B cell (primary cell): Measurements from ENCODE around the gene CNTNAP2. TPM values are rescaled to one million over a fixed set of nuclear protein-coding genes. Genes with fewer than 3 reads are reported as not detected.

ENCODE experiments used
- ATAC-seq: fragments of 200-7000 bp; cut with Tn5 transposase; one replicate; pipeline ENCODE4 v1.10.0; 2021; ENCODE audit warnings: low read depth, mild to moderate bottlenecking, moderate number of reproducible peaks, moderate library complexity
- CTCF ChIA-PET: fragments of 350-600 bp; sonication (Branson Sonifier 250); formaldehyde crosslinking; loops from one replicate; lab custom pipeline; 2021; ENCODE audit warnings: antibody characterized with exemption, inconsistent platforms; lab: Charles Lee
- POLR2A ChIA-PET: fragments of 350-600 bp; sonication (Branson Sonifier 250); formaldehyde crosslinking; loops from one replicate; lab custom pipeline; 2021; ENCODE audit warnings: antibody characterized with exemption; lab: Charles Lee
- DNase-seq: peaks from one replicate; pipeline ENCODE4 v3.0.0; 2013
- H2AFZ ChIP-seq: 2 replicates; pipeline ENCODE4 v1.6.1; 2012; ENCODE audit warnings: mild to moderate bottlenecking, low read depth, low read length; ENCODE audit not compliant: insufficient read depth, poor library complexity, severe bottlenecking
- H3K27ac ChIP-seq, 2 donors: 1 replicate in 1 of 2; 2 replicates in 1 of 2; pipeline ENCODE4 v1.5.1; 2012 to 2013; ENCODE audit warnings: low read length in 2 of 2, mild to moderate bottlenecking in 2 of 2, moderate library complexity in 1 of 2
- H3K27me3 ChIP-seq, 4 experiments: fragments of 200-600 bp in 1 of 4; sonication (generic) in 1 of 4; replicated peaks in 1 of 4; 1 replicate in 2 of 4; 2 replicates in 2 of 4; pipeline versions ENCODE4 v1.6.1 to v1.7.0; 2013 to 2016; ENCODE audit warnings: low read length in 3 of 4, mild to moderate bottlenecking in 2 of 4, mixed read lengths in 1 of 4, moderate library complexity in 1 of 4; ENCODE audit not compliant: insufficient read depth in 4 of 4, control insufficient read depth in 3 of 4; ENCODE audit errors: control extremely low read depth in 1 of 4
- H3K36me3 ChIP-seq, 2 experiments: replicated peaks in 1 of 2; 1 replicate in 1 of 2; 2 replicates in 1 of 2; pipeline versions ENCODE4 v1.6.1 to v1.7.1; 2013; ENCODE audit warnings: low read length in 1 of 2; ENCODE audit not compliant: insufficient read depth in 2 of 2, control insufficient read depth in 1 of 2; ENCODE audit errors: control extremely low read depth in 1 of 2, extremely low read depth in 1 of 2
- H3K4me1 ChIP-seq, 2 donors: fragments of 200-600 bp in 1 of 2; sonication (generic) in 1 of 2; 1 replicate in 1 of 2; 2 replicates in 1 of 2; pipeline versions ENCODE4 v1.5.1 to v1.6.1; 2013 to 2017; ENCODE audit warnings: low read length in 2 of 2; ENCODE audit not compliant: control insufficient read depth in 2 of 2, insufficient read depth in 2 of 2
- H3K4me2 ChIP-seq: replicated peaks from 2 replicates; pipeline ENCODE3; 2012; ENCODE audit warnings: mild to moderate bottlenecking, low read depth, low read length; ENCODE audit not compliant: poor library complexity, severe bottlenecking
- H3K4me3 ChIP-seq, 5 experiments: fragments of 200-600 bp in 1 of 5; sonication (generic) in 1 of 5; 1 replicate in 3 of 5; 2 replicates in 2 of 5; pipeline versions ENCODE4 v1.5.1 to v1.7.0; 2011 to 2016; ENCODE audit warnings: low read length in 4 of 5, mild to moderate bottlenecking in 4 of 5, low read depth in 2 of 5, control low read depth in 1 of 5, moderate library complexity in 1 of 5; ENCODE audit not compliant: insufficient read depth in 1 of 5; ENCODE audit errors: control extremely low read depth in 1 of 5, extremely low read depth in 1 of 5
- H3K79me2 ChIP-seq: fragments of 200-600 bp; sonication (generic); one replicate; pipeline ENCODE4 v1.6.0; 2016; ENCODE audit warnings: low read length; ENCODE audit not compliant: control insufficient read depth, insufficient read depth
- H3K9ac ChIP-seq: fragments of 200-600 bp; sonication (generic); 2 replicates; pipeline ENCODE4 v1.6.1; 2017; ENCODE audit warnings: mild to moderate bottlenecking, low read length, moderate library complexity
- H3K9me3 ChIP-seq, 3 donors: one replicate each; pipeline versions ENCODE4 v1.6.1 to v1.7.1; 2013; ENCODE audit warnings: low read length in 2 of 3; ENCODE audit not compliant: control insufficient read depth in 2 of 3, insufficient read depth in 1 of 3; ENCODE audit errors: control extremely low read depth in 1 of 3
- H4K20me1 ChIP-seq: 2 replicates; pipeline ENCODE4 v1.6.0; 2012; ENCODE audit warnings: mild to moderate bottlenecking, low read length; ENCODE audit not compliant: insufficient read depth, control insufficient read depth, poor library complexity, severe bottlenecking
- H3K27ac Mint-ChIP-seq: one replicate; pipeline ENCODE4 v1.8.0; 2021; ENCODE audit warnings: mixed read lengths
- H3K27me3 Mint-ChIP-seq: one replicate; pipeline ENCODE4 v1.8.0; 2021; ENCODE audit warnings: mixed read lengths
- H3K4me1 Mint-ChIP-seq: one replicate; pipeline ENCODE4 v1.8.0; 2021; ENCODE audit warnings: mixed read lengths
- H3K4me3 Mint-ChIP-seq: one replicate; pipeline ENCODE4 v1.8.0; 2021; ENCODE audit warnings: mixed read lengths
- H3K9me3 Mint-ChIP-seq: one replicate; pipeline ENCODE4 v1.8.0; 2022; ENCODE audit warnings: mixed read lengths; ENCODE audit not compliant: insufficient read depth
- EZH2 ChIP-seq: IDR thresholded peaks from 2 replicates; pipeline ENCODE4 v1.6.1; 2012; ENCODE audit warnings: borderline replicate concordance, low read depth, mild to moderate bottlenecking, moderate library complexity, low read length; ENCODE audit not compliant: insufficient read depth, poor library complexity, severe bottlenecking
- WGBS: methylation state at CpG from one replicate; pipeline ENCODE4 v1.1.5; 2013; ENCODE audit warnings: missing lambda C conversion rate; ENCODE audit not compliant: insufficient coverage; 5-methylcytosine and 5-hydroxymethylcytosine counted together
- intact Hi-C: fragments of 100-400 bp; cut with micrococcal nuclease; formaldehyde crosslinking; loops from one replicate; pipeline ENCODE4 v1.10.0; 2022
- polyA plus RNA-seq: library from polyadenylated mRNA; depleted of rRNA; stranded (reverse); fragments of >200 nt; gene quantifications from 2 replicates; pipeline ENCODE4 v1.2.3, GENCODE V29; 2012
- total RNA-seq, 2 donors: library from RNA; stranded (reverse); fragments of 120-200 nt in 1 of 2; gene quantifications; 1 replicate in 1 of 2; 2 replicates in 1 of 2; pipeline versions ENCODE4 v1.2.3 to v1.2.4, GENCODE V29; 2013 to 2022
- TF ChIP-seq, protein P1 (sequence below): fragments of 200-600 bp; IDR thresholded peaks from one replicate; pipeline ENCODE4 v1.8.0; 2022; ENCODE audit warnings: antibody characterized with exemption, mild to moderate bottlenecking

The CNTNAP2 gene
- total and polyA plus RNA-seq, 2 donors (not counting 1 experiment from before 2014, with no cell fraction given), result 7.4 to 16.6 TPM

- no peaks in the 10 kb centered on the region for H3K27me3 ChIP-seq
- POLR2A ChIA-PET, result no interaction called here
- H3K4me3 ChIP-seq, result no peak overlapping the region
- no peak overlapping the region for H3K4me2 ChIP-seq
- CTCF ChIA-PET, result no interaction called here
- WGBS, result 96% methylated on average over 6 of the region's 9 CpGs
- H3K4me1 ChIP-seq, result no peaks in the 10 kb centered on the region
- Mint-ChIP-seq H3K9me3 (no peaks in the 10 kb centered on the region), H3K4me1 (no peaks in the 10 kb centered on the region), H3K4me3 (no peak overlapping the region), H3K27me3 (peaks cover 6% of the 10 kb centered on the region), H3K27ac (no peak overlapping the region)
- TF ChIP-seq, protein P1, sequence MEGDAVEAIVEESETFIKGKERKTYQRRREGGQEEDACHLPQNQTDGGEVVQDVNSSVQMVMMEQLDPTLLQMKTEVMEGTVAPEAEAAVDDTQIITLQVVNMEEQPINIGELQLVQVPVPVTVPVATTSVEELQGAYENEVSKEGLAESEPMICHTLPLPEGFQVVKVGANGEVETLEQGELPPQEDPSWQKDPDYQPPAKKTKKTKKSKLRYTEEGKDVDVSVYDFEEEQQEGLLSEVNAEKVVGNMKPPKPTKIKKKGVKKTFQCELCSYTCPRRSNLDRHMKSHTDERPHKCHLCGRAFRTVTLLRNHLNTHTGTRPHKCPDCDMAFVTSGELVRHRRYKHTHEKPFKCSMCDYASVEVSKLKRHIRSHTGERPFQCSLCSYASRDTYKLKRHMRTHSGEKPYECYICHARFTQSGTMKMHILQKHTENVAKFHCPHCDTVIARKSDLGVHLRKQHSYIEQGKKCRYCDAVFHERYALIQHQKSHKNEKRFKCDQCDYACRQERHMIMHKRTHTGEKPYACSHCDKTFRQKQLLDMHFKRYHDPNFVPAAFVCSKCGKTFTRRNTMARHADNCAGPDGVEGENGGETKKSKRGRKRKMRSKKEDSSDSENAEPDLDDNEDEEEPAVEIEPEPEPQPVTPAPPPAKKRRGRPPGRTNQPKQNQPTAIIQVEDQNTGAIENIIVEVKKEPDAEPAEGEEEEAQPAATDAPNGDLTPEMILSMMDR, result no peak
- TF ChIP-seq EZH2, result no peak
- no peak overlapping the region for H2AFZ ChIP-seq
- H3K36me3 ChIP-seq, result no peaks in the 10 kb centered on the region
- no peaks in the 10 kb centered on the region for H3K9me3 ChIP-seq
- intact Hi-C loops, result no loop called here
- no peaks in the 10 kb centered on the region for H3K79me2 ChIP-seq
- no peaks in the 10 kb centered on the region for H4K20me1 ChIP-seq
- DNase-seq (no peak), ATAC-seq (no peak)
- H3K9ac ChIP-seq, result no peak overlapping the region
- no peak overlapping the region for H3K27ac ChIP-seq
Measured at GRCh38 chr7:148022832-148023231, 1906.2 kb downstream of the CNTNAP2 start.

DNA sequence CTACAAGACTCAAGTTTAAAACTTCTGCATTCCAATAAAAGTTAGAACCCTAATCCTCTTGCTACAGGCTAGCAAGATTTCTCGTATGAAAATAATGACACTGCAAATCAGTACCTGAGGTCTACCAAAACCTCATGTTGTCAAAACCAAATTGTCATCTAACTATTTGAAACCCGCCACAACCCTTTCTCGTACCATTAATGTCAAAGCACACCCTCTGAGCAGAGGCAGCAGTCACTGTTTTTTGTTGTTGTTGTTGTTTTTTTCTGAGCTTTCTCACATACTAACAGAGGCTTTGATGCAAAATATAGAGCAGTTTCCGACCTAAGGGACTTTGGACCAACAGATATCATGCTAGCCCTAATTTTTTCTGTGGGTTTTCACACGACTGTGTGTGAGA, 1910.1 kb downstream of the CNTNAP2 start:
- no peaks in the 10 kb centered on the region for H3K9me3 Mint-ChIP-seq
- H3K79me2 ChIP-seq, result no peaks in the 10 kb centered on the region
- intact Hi-C loops, result no loop called here
- H3K27ac ChIP-seq, result no peak overlapping the region
- H3K27me3 Mint-ChIP-seq, result no peaks in the 10 kb centered on the region
- no peak overlapping the region for H3K9ac ChIP-seq
- TF ChIP-seq EZH2, result no peak
- TF ChIP-seq, protein P1, result no peak
- H3K4me2 ChIP-seq, result no peak overlapping the region
- no peak overlapping the region for H2AFZ ChIP-seq
- H3K36me3 ChIP-seq, result no peaks in the 10 kb centered on the region
- H3K27ac Mint-ChIP-seq, result no peak overlapping the region
- H3K4me1 ChIP-seq, result no peaks in the 10 kb centered on the region
- no peak for ATAC-seq
- DNase-seq, result no peak
- H3K4me3 Mint-ChIP-seq, result no peak overlapping the region
- no peaks in the 10 kb centered on the region for H3K9me3 ChIP-seq
- WGBS, result 68% methylated on average over 2 of the region's 5 CpGs
- no peaks in the 10 kb centered on the region for H4K20me1 ChIP-seq
- H3K4me3 ChIP-seq, result no peak overlapping the region
- POLR2A ChIA-PET, result no interaction called here
- CTCF ChIA-PET, result no interaction called here
- H3K27me3 ChIP-seq, result no peaks in the 10 kb centered on the region
- no peaks in the 10 kb centered on the region for H3K4me1 Mint-ChIP-seq
